Stomach (tissue), 4 donors: ENCODE data around the gene CCSER1.

Source experiments
- CTCF ChIP-seq, 7 experiments: fragments of 450-650 bp in 4 of 7; fragments of 200-600 bp in 3 of 7; sonication (generic) in 3 of 7; IDR thresholded peaks; one replicate each; pipeline ENCODE4 v1.5.1; 2016 to 2019; ENCODE audit warnings: antibody characterized with exemption in 7 of 7, control low read depth in 2 of 7, mild to moderate bottlenecking in 1 of 7
- POLR2A ChIP-seq, 4 donors: fragments of 450-650 bp; IDR thresholded peaks; one replicate each; pipeline ENCODE4 v1.6.1; 2016; ENCODE audit warnings: antibody characterized with exemption in 4 of 4, control low read depth in 2 of 4, mild to moderate bottlenecking in 1 of 4, moderate library complexity in 1 of 4
- POLR2AphosphoS5 ChIP-seq, 3 donors: sonication (generic); formaldehyde crosslinking; IDR thresholded peaks; one replicate each; pipeline ENCODE4 v1.6.1; 2016; ENCODE audit warnings: antibody characterized with exemption in 3 of 3

GRCh38 chr4:90241008-90241407 is 113.8 kb downstream of the CCSER1 start:
- TF ChIP-seq CTCF (IDR thresholded peaks at IDR 0.05) (no peak), POLR2A (IDR thresholded peaks at IDR 0.05) (no peak), POLR2AphosphoS5 (IDR thresholded peaks at IDR 0.05) (no peak)
